Nephron progenitor cell (in vitro differentiated cells): Measurements from ENCODE around the gene AMPH.

Experiments used
- DNase-seq: peaks from one replicate; pipeline ENCODE4 v3.0.0; 2021
- H3K27ac Mint-ChIP-seq: 2 replicates; pipeline ENCODE4 v1.8.0; 2021; ENCODE audit warnings: mild to moderate bottlenecking, moderate library complexity, mixed read lengths
- H3K27me3 Mint-ChIP-seq: 2 replicates; pipeline ENCODE4 v1.8.0; 2021; ENCODE audit warnings: mild to moderate bottlenecking, low read depth, mixed read lengths; ENCODE audit not compliant: poor library complexity
- H3K36me3 Mint-ChIP-seq: 2 replicates; pipeline ENCODE4 v1.8.0; 2021; ENCODE audit warnings: low read depth, mixed read lengths
- H3K4me1 Mint-ChIP-seq: 2 replicates; pipeline ENCODE4 v1.8.0; 2021; ENCODE audit warnings: mixed read lengths
- H3K4me3 Mint-ChIP-seq: 2 replicates; pipeline ENCODE4 v1.8.0; 2021; ENCODE audit warnings: mild to moderate bottlenecking, moderate library complexity, mixed read lengths
- H3K9me3 Mint-ChIP-seq: 2 replicates; pipeline ENCODE4 v1.8.0; 2021; ENCODE audit warnings: mild to moderate bottlenecking, moderate library complexity, mixed read lengths
- TF ChIP-seq, protein P1 (sequence below): fragments of 200-600 bp; sonication (generic); IDR thresholded peaks from 2 replicates; pipeline ENCODE4 v1.5.0; 2021; ENCODE audit warnings: antibody characterized with exemption

AMPH gene

GRCh38 chr7:38465956-38466355, 165.2 kb downstream of the AMPH start:
- Mint-ChIP-seq H3K9me3 (no peaks in the 10 kb centered on the region), H3K27ac (no peak overlapping the region), H3K4me1 (no peaks in the 10 kb centered on the region), H3K36me3 (peaks cover 4% of the 10 kb centered on the region), H3K27me3 (no peaks in the 10 kb centered on the region), H3K4me3 (no peak overlapping the region)
- no peak for DNase-seq
- TF ChIP-seq, protein P1, sequence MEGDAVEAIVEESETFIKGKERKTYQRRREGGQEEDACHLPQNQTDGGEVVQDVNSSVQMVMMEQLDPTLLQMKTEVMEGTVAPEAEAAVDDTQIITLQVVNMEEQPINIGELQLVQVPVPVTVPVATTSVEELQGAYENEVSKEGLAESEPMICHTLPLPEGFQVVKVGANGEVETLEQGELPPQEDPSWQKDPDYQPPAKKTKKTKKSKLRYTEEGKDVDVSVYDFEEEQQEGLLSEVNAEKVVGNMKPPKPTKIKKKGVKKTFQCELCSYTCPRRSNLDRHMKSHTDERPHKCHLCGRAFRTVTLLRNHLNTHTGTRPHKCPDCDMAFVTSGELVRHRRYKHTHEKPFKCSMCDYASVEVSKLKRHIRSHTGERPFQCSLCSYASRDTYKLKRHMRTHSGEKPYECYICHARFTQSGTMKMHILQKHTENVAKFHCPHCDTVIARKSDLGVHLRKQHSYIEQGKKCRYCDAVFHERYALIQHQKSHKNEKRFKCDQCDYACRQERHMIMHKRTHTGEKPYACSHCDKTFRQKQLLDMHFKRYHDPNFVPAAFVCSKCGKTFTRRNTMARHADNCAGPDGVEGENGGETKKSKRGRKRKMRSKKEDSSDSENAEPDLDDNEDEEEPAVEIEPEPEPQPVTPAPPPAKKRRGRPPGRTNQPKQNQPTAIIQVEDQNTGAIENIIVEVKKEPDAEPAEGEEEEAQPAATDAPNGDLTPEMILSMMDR: no peak

DNA sequence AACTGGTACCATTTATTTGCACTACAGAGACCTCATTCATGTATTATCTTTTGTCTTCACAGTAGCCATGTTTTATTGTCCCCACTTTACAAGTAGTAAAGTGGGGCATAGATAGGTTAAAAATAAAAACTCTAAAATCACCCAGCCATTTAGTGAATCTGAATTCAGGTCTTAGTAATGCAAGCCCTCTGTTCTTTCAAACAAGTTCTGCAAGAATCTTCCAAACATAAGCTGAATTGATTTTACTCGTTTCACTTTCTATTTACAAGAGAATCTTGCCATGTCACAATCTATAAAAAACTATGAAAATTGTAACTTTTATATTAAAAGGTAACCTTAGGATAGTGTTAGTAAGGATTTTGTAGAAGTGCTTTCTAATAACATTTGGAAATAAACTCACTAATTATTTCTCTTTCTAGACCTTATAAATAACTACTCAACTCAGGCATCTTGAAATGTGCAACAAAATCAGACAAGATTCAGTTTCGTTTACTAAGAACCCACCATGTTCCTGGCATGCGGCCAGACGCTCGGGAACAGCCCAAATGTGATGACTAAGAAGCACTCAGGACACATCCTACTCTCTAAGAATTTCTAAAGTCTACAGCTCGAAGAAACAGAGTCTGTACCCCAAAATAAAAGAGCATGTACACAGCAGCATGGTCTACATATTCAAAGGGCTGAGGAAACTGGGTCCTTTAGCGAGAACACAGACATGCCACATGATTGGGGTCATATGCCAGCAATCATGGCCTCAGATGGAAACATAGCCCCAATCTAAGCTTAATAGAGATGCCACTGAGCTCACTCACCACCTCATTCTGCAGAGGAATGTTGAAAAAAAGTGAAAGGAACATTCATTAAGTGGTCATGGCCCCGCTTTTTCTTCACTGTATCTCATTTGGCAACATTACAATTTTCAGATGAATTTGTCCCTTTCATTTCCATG, 167.6 kb downstream of the AMPH start:
- no peak overlapping the region for H3K27ac Mint-ChIP-seq
- DNase-seq: no peak
- H3K4me1 Mint-ChIP-seq: no peaks in the 10 kb centered on the region
- H3K27me3 Mint-ChIP-seq: no peaks in the 10 kb centered on the region
- H3K9me3 Mint-ChIP-seq: peaks cover 11% of the 10 kb centered on the region
- no peak overlapping the region for H3K4me3 Mint-ChIP-seq
- TF ChIP-seq, protein P1: no peak
- H3K36me3 Mint-ChIP-seq: peaks cover 12% of the 10 kb centered on the region

DNA sequence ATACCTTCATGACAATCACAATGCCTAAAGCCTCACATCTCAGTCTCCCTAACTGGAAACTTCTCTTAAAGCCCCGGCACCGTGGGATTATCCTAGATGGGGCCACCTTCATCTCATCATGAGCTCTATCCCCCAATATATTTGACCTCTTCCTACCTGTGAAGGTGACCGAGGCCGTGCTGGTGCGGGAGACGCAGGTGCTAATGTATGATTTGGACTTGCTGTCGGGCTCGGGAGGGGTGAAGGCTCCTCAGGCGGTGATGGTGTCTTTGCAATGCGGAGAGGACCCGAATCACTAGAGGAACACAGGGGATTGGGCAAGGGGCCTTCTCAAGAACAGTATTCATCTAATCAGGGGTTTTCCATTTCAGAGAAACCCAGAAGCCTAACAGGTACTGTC, 168.4 kb downstream of the AMPH start:
- Mint-ChIP-seq H3K4me3 (no peak overlapping the region), H3K9me3 (peaks cover 19% of the 10 kb centered on the region), H3K27ac (no peak overlapping the region), H3K27me3 (no peaks in the 10 kb centered on the region), H3K4me1 (no peaks in the 10 kb centered on the region), H3K36me3 (peaks cover 12% of the 10 kb centered on the region)
- DNase-seq: no peak
- TF ChIP-seq, protein P1: no peak

- H3K4me1 Mint-ChIP-seq: no peaks in the 10 kb centered on the region
- no peak for DNase-seq
- H3K4me3 Mint-ChIP-seq: no peak overlapping the region
- H3K27me3 Mint-ChIP-seq: no peaks in the 10 kb centered on the region
- TF ChIP-seq, protein P1: no peak
- H3K27ac Mint-ChIP-seq: no peak overlapping the region
- H3K9me3 Mint-ChIP-seq: peaks cover 19% of the 10 kb centered on the region
- peaks cover 12% of the 10 kb centered on the region for H3K36me3 Mint-ChIP-seq
These were observed 169.3 kb downstream of the AMPH start for GRCh38 chr7:38461887-38462286.

DNA sequence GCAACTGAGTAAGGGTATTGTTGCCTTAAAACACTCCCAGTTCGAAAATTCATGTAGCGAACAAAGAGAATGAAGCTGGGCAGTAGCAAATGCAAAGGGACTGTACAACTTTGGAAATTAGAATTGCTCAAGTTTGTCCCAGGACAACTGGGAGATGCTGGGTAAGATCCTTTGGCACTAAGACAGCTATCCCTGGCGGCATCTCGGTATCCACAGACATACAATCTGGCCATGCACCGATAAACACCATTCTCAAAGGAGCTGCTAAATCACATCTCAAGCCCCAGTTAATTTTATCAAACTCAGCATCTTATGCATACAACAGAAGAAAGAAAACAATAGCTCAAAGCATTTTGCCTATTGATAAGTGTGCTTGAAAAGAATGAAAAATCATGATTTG, 177.3 kb downstream of the AMPH start:
- Mint-ChIP-seq H3K36me3 (peaks cover 2% of the 10 kb centered on the region), H3K4me3 (no peak overlapping the region), H3K27ac (no peak overlapping the region), H3K9me3 (peaks cover 10% of the 10 kb centered on the region), H3K27me3 (peaks cover 3% of the 10 kb centered on the region), H3K4me1 (no peaks in the 10 kb centered on the region)
- no peak for DNase-seq
- TF ChIP-seq, protein P1: no peak

DNA sequence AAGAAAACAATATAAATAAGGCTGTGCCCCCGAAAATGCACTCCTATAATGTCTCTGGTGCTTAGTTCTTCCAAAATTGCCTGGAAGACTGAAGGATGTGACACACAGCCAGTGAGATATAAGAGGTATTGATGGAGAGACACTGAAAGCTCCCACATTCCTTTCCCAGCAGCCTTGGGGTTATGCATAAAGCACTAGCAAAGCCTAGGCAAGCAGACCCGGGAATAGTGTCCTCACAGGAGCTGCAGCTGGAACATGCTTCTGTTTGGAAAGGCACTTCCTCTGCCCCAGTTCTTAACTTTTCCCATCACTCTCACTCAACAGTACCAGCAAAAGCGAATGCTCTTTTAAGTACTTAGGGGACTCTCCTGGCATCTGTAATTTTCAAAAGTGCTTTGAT, 178.0 kb downstream of the AMPH start:
- Mint-ChIP-seq H3K36me3 (no peaks in the 10 kb centered on the region), H3K27me3 (peaks cover 3% of the 10 kb centered on the region), H3K27ac (no peak overlapping the region), H3K9me3 (peaks cover 4% of the 10 kb centered on the region), H3K4me1 (no peaks in the 10 kb centered on the region), H3K4me3 (no peak overlapping the region)
- no peak for DNase-seq
- TF ChIP-seq, protein P1: no peak
